KMS-11 (cell line): ENCODE data around the gene GTF3A.

Experiments used
- H2AFZ ChIP-seq: fragments of 200-600 bp; sonication (generic); 2 replicates; pipeline ENCODE4 v1.6.1; 2016; ENCODE audit warnings: antibody characterized with exemption, mixed run types, low read depth
- H3K27ac ChIP-seq: fragments of 200-600 bp; sonication (generic); 2 replicates; pipeline ENCODE4 v1.6.1; 2016; ENCODE audit warnings: mild to moderate bottlenecking, mixed run types
- H3K27me3 ChIP-seq: fragments of 200-600 bp; sonication (generic); 2 replicates; pipeline ENCODE4 v1.6.1; 2017; ENCODE audit warnings: mild to moderate bottlenecking, low read depth, mixed run types, moderate library complexity; ENCODE audit not compliant: insufficient read depth
- H3K36me3 ChIP-seq: fragments of 200-600 bp; sonication (generic); 2 replicates; pipeline ENCODE4 v1.6.1; 2017; ENCODE audit warnings: mild to moderate bottlenecking, mixed run types; ENCODE audit not compliant: insufficient read depth
- H3K4me1 ChIP-seq: fragments of 200-600 bp; sonication (generic); 2 replicates; pipeline ENCODE4 v1.6.1; 2016; ENCODE audit warnings: mild to moderate bottlenecking, low read depth, mixed run types; ENCODE audit not compliant: poor library complexity, severe bottlenecking
- H3K4me2 ChIP-seq: fragments of 200-600 bp; sonication (generic); 2 replicates; pipeline ENCODE4 v1.7.0; 2016; ENCODE audit warnings: mild to moderate bottlenecking, mixed run types
- H3K4me3 ChIP-seq: fragments of 200-600 bp; sonication (generic); IDR thresholded peaks from 2 replicates; pipeline ENCODE4 v1.6.1; 2017; ENCODE audit warnings: low read depth, low read length, mixed read lengths; ENCODE audit not compliant: insufficient read depth
- H3K79me2 ChIP-seq: fragments of 200-600 bp; sonication (generic); 2 replicates; pipeline ENCODE4 v1.6.1; 2016; ENCODE audit warnings: low read depth, mixed run types; ENCODE audit not compliant: insufficient read depth
- H3K9ac ChIP-seq: fragments of 200-600 bp; sonication (generic); 2 replicates; pipeline ENCODE4 v1.6.1; 2016; ENCODE audit warnings: mild to moderate bottlenecking, mixed run types
- H4K20me1 ChIP-seq: fragments of 200-600 bp; sonication (generic); 2 replicates; pipeline ENCODE4 v1.6.1; 2016; ENCODE audit warnings: mild to moderate bottlenecking, mixed run types; ENCODE audit not compliant: insufficient read depth
- TF ChIP-seq, protein P1 (sequence below): fragments of 200-600 bp; sonication (generic); conservative IDR thresholded peaks from 2 replicates; pipeline ENCODE4 v1.6.1; 2017; ENCODE audit warnings: low read depth, mild to moderate bottlenecking, antibody characterized with exemption, low read length, moderate library complexity, mixed read lengths

Gene GTF3A

DNA sequence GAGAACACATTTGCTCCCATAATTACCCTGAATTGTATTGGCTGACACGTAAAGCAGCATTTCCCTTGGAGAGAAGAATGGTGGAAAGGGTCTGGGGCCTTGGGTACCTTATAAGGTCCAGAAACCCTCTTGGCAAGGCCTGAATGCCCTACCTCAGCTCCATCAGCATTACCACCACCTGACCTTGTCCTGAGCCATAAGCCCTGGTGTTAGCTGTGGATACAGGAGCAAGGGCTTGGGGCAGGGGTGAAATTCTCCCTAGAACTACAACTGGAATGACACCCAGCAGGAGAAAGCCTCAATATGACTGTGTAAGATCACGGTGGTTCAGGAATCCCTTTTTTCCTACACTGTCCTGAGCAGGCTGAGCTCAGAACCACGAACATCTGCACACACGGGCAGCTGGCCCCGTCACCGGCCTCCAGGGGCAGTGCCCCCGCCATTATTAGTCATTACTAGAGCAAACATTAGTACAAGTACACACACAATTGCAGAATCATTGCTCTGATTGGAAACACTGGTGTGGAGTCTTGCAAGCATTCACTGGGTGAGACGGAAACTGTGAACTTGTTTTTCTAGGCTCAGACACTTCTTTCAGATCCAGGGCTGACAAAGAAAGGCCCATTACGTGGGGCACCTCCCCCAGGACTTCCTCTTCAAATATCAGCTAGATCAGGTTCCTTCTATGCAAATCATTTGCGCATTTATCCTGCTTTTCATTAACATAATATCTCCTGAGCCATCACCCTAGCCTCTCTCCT, 52.7 kb downstream of the GTF3A start:
- H4K20me1 ChIP-seq, result no peaks in the 10 kb centered on the region
- no peak overlapping the region for H3K4me2 ChIP-seq
- H3K27ac ChIP-seq, result no peak overlapping the region
- TF ChIP-seq, protein P1, sequence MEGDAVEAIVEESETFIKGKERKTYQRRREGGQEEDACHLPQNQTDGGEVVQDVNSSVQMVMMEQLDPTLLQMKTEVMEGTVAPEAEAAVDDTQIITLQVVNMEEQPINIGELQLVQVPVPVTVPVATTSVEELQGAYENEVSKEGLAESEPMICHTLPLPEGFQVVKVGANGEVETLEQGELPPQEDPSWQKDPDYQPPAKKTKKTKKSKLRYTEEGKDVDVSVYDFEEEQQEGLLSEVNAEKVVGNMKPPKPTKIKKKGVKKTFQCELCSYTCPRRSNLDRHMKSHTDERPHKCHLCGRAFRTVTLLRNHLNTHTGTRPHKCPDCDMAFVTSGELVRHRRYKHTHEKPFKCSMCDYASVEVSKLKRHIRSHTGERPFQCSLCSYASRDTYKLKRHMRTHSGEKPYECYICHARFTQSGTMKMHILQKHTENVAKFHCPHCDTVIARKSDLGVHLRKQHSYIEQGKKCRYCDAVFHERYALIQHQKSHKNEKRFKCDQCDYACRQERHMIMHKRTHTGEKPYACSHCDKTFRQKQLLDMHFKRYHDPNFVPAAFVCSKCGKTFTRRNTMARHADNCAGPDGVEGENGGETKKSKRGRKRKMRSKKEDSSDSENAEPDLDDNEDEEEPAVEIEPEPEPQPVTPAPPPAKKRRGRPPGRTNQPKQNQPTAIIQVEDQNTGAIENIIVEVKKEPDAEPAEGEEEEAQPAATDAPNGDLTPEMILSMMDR, result no peak
- no peak overlapping the region for H2AFZ ChIP-seq
- no peaks in the 10 kb centered on the region for H3K79me2 ChIP-seq
- no peaks in the 10 kb centered on the region for H3K27me3 ChIP-seq
- no peak overlapping the region for H3K4me3 ChIP-seq
- no peaks in the 10 kb centered on the region for H3K36me3 ChIP-seq
- no peaks in the 10 kb centered on the region for H3K4me1 ChIP-seq
- no peak overlapping the region for H3K9ac ChIP-seq

DNA sequence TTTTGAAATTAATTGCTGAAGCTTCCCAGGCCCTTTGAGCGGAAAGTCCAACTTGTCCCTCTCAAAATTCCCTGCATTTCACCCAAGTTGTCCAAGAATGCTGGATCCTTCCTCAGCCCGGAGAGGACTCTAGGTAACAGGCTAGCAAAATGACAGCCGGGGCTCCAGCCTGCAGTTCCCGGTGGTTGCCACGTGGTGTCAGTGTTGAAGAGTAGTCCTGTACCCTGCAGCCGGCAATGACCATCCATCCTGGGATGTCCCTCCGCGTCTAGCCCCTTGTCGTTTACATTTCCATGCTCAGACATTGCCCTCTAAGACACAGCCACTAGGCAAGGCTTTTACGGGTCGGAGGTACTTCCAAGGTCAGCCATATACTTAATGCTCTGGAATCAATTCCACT, 57.3 kb downstream of the GTF3A start:
- TF ChIP-seq, protein P1, result peak; percentile 73
- Histone ChIP-seq H3K4me2 (no peak overlapping the region), H3K4me1 (no peaks in the 10 kb centered on the region), H3K79me2 (no peaks in the 10 kb centered on the region), H2AFZ (no peak overlapping the region), H3K36me3 (no peaks in the 10 kb centered on the region), H3K4me3 (no peak overlapping the region), H4K20me1 (no peaks in the 10 kb centered on the region), H3K9ac (no peak overlapping the region), H3K27me3 (no peaks in the 10 kb centered on the region), H3K27ac (no peak overlapping the region)

GRCh38 chr13:27482983-27483382, 58.6 kb downstream of the GTF3A start:
- Histone ChIP-seq H3K4me2 (no peak overlapping the region), H3K9ac (no peak overlapping the region), H3K79me2 (no peaks in the 10 kb centered on the region), H3K4me1 (no peaks in the 10 kb centered on the region), H3K27ac (no peak overlapping the region), H3K4me3 (no peak overlapping the region), H3K36me3 (no peaks in the 10 kb centered on the region), H4K20me1 (no peaks in the 10 kb centered on the region), H2AFZ (no peak overlapping the region), H3K27me3 (no peaks in the 10 kb centered on the region)
- TF ChIP-seq, protein P1, result no peak

DNA sequence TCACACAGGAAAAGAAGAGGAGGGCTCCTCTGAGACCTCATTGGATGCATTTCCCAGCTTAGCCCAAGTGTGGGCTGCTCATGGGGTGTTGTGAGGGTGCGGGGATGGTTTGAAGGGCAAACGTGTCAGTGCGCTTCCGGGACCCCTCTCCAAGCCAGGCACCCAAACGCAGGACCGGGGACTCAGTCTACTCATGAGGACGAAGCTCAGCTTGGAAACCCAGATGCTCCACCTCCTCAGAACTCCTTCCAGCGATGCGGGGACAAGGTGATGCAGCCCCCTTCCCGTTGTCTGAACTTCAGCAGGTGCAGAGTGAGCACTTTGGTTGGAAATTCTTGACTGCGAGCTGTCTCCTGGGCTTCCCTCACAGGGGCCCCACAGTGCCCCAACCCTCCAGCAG, 59.0 kb downstream of the GTF3A start:
- Histone ChIP-seq H3K36me3 (no peaks in the 10 kb centered on the region), H3K4me3 (no peak overlapping the region), H3K9ac (no peak overlapping the region), H3K79me2 (no peaks in the 10 kb centered on the region), H4K20me1 (no peaks in the 10 kb centered on the region), H3K27me3 (no peaks in the 10 kb centered on the region), H3K4me1 (no peaks in the 10 kb centered on the region), H2AFZ (no peak overlapping the region), H3K27ac (no peak overlapping the region), H3K4me2 (no peak overlapping the region)
- TF ChIP-seq, protein P1, result no peak
